Endometrial microvascular endothelial cells (primary cell): ENCODE results near the gene BTG3. TPM values are rescaled to one million over a fixed set of nuclear protein-coding genes. Genes with fewer than 3 reads are reported as not detected.

Source experiments
- in situ Hi-C: cut with HindIII; loops from 2 replicates; pipeline ENCODE4 v1.10.0; 2017; ENCODE audit warnings: low sequenced_read_pairs, low pct_unique_long_range_greater_than_20kb; ENCODE audit errors: inconsistent ontology term
- total RNA-seq: library from RNA; depleted of rRNA; stranded (reverse); fragments of >200 nt; gene quantifications from one replicate; pipeline ENCODE4 v1.2.3, GENCODE V29; 2015; ENCODE audit errors: inconsistent ontology term

BTG3 gene
- total RNA-seq, 1 donor from 2014 or later = 31.2 TPM

GRCh38 chr21:17598437-17598836, 14.3 kb downstream of the BTG3 start:
- in situ Hi-C loops = no loop called here

DNA sequence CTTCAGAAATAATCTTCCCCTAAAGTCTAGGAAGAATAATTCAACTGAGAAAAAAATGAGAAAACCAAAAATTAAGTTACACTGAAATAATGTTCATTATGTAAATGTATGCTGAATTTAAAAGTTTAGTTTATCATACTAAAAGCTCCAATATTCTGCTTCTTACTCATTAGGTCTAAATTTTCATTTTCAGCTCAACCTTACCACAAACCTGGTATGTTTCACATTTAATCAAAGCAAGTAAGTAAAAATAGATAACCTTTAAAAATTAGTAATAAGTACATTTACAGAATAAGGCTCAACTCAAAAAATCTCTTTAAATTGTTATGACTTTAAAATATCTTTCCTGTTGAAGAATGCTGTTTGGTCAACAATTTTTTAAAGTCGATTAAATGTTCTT, 15.0 kb downstream of the BTG3 start:
- in situ Hi-C loops = no loop called here

DNA sequence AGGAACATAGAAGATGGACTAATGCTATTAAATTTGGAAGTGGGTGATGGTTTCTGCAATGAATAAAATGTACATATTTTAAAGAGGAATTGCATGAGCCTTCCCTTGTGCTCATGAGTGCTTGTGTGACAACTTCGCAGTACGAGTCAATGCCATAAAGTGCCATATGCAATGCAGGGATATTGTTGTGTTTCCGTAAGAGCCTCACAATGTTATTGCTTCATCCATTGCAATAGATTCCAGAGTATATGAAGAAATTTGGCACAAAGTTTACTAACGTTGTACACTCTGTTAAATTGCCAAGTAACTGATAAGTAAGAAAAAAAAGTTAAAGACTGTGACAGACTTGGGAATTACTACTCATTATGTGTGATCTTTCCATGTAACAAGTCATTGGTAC, 22.3 kb downstream of the BTG3 start:
- in situ Hi-C loops = no loop called here

- in situ Hi-C loops = no loop called here
These were observed 26.7 kb downstream of the BTG3 start for GRCh38 chr21:17585875-17586450.

GRCh38 chr21:17583898-17584297, 28.8 kb downstream of the BTG3 start:
- in situ Hi-C loops = no loop called here

DNA sequence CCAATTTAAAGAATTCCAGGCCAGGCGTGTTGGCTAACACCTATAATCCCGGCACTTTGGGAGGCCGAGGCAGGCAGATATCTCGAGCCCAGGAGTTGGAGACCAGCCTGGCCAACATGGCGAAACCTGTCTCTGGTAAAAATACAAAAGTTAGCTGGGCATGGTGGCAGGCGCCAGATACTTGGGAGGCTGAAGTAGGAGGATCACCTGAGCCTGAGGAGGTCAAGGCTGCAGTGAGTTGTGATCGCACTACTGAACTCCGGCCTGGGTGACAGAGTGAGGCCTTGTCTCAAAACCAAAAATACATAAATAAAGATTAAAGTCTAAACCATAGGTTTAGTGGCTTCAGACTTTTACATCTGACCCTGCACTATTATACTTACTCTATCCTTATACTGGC, 32.4 kb downstream of the BTG3 start:
- in situ Hi-C loops = no loop called here

DNA sequence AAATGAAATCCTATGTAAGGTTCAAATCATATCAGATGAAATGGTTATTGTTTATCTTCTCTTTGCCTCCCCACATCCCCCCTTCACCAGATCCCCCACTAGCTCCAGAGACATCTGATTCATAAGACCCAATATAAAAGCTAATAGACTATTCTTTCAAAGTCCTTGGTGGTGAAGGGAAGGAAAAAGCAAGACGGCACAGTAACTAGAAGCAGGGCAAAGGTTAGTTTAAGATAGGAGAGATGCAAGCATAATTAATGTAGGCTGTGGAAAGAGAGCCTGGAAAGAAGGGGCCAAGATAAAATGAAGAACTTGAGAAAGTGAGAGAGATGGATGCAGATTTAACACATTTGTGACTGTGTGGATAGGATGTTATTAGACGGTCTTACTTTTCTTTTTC, 33.8 kb downstream of the BTG3 start:
- in situ Hi-C loops = no loop called here

GRCh38 chr21:17578162-17578561, 34.5 kb downstream of the BTG3 start:
- in situ Hi-C loops = no loop called here

GRCh38 chr21:17577701-17578100, 35.0 kb downstream of the BTG3 start:
- in situ Hi-C loops = no loop called here

DNA sequence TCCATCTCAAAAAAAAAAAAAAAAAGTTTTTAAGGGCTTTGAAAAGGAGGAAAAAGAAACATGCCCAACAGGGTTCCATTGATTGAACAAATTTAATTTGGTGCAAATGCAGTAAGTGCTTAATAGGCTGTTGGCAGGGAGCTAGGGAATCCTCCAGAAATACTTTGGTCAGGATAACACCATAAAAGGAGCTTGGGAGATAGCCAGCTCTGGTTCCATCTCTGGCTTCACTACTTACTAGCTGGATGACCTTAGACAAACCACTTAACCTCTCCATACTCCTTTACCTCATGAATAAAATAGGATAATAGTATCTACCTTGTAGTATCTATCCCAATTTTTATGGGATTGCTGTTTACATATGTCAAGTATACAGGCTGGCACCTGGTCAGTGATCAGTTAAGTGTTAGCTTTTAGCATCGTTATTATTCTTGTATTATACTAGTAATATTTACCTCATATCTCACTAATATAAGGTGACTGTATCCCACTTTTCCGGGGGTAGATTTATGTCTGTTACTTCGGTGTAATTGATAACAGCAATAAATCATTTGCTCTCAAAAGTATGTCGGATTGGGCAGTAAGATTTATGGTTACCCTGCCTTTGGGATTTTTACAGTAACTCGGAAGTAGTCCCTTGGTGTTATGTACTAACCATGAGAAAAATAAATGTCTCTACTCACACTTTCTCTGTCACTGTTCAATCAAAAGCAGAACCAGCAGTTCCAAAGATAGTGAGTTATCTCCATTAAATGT, 36.4 kb downstream of the BTG3 start:
- in situ Hi-C loops = no loop called here

DNA sequence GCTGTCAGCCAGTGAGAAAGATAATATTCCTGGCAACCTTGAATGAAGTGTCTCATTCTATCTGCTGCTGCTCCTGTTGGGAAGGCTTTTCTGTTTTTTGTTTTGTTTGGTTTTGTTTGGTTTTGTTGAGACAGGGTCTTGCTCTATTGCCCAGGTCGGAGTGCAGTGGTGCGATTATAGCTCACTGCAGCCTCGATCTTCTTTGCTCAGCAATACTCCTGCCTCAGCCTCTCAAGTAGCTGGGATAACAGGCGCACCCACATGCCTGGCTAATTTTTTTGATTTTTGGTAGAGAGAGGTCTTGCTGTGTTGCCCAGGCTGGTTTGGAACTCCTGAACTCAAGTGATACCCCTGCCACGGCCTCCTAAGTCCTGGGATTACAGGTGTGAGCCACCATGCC, 37.6 kb downstream of the BTG3 start:
- in situ Hi-C loops = no loop called here

- in situ Hi-C loops = loop anchor here (25.0 kb wide), 1 partner anchor 185 kb away; no protein-coding TSS in a partner anchor
These were observed 40.3 kb downstream of the BTG3 start for GRCh38 chr21:17572431-17572830.

- in situ Hi-C loops = loop anchor here (25.0 kb wide), 1 partner anchor 183 kb away; no protein-coding TSS in a partner anchor
These were observed 41.9 kb downstream of the BTG3 start for GRCh38 chr21:17570786-17571185.

GRCh38 chr21:17560377-17561025, 52.2 kb downstream of the BTG3 start:
- in situ Hi-C loops = loop anchor here (25.0 kb wide), 1 partner anchor 173 kb away; no protein-coding TSS in a partner anchor

DNA sequence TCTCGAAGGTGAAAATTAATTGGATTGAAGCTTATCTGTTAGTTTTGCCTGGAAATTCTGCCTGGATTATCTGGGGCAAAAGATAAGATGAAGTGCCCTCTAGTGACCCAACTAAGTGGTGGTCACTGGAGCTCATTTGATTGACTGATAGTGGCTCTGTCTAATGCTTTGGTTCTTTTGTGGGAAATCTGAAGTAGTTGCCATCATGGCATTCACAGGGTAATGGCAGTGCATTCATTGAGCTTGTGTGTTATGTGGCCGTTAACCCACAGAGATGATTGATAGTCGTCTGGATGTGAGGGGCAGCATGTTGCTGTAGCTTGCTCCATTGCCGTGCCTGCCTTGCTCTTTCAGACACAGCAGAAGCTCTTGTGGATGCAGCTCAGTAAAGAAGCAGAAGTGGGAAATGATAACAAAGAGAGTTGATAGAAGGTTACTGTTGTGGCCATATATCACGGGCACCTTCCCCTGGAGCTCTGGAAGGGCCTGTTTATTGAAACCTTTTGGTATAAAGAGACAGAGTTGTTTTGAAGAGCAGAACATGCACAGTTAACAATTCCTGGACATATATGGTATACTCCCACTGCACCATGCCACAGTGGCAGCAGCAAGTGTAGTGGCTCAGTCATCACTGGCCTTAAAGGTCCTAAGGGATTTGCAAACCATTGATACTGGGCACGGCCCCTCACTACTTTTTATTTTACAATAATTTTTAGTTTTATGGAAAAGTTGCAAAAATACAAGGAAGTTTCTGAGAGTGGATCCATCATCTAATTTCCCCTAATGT, 57.8 kb downstream of the BTG3 start:
- in situ Hi-C loops = loop anchor here (25.0 kb wide), 1 partner anchor 168 kb away; no protein-coding TSS in a partner anchor

GRCh38 chr21:17554120-17554519, 58.6 kb downstream of the BTG3 start:
- in situ Hi-C loops = loop anchor here (25.0 kb wide), 1 partner anchor 167 kb away; no protein-coding TSS in a partner anchor

- in situ Hi-C loops = loop anchor here (25.0 kb wide), 1 partner anchor 165 kb away; no protein-coding TSS in a partner anchor
These were observed 60.3 kb downstream of the BTG3 start for GRCh38 chr21:17552410-17552809.

DNA sequence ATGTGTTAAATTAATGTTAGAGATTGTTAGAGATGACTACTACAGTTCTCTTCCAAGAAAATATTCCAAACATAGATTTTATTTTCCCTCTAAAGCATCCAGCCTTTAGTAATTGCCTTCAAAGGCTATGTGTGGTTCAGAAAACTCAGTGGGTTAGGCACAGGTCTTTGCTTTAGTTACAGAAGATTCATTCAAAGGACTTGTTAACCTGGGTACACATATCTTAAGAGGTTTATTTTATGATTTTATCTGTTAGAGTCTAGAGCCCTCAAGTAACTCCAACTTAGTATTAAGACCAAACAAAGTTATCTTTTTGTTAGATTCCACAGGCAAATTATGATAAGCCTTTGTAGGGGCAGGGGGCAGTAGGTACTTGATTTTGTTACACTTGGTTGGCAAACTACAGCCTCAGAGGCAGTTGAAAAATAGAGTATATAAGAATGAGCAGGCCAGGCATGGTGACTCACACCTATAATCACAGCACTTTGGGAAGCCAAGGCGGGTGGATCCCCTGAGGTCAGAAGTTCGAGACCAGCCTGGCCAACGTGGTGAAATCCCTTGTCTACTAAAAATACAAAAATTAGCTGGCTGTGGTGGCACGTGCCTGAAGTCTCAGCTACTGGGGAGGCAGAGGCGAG, 61.9 kb downstream of the BTG3 start:
- in situ Hi-C loops = loop anchor here (25.0 kb wide), 1 partner anchor 163 kb away; no protein-coding TSS in a partner anchor

DNA sequence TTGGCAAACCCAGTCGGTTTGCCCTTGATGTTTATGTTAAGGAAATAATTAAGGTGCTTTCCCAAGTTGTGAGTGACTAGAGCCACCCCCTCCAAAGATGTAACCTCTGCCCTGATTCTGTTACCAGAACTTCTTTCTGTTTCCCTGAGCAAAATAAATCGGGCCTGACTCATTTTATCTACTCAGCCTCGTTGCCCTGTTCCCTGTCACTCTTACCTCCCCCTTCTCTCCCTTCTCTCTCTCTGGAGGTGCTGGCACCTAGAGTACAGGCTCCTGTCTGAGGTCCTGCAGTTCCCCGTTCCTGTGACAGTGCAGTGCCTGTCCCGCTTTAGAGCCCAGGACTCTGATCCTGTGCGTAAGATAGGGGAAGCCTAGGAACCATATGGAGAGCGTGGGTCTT, 64.4 kb downstream of the BTG3 start:
- in situ Hi-C loops = no loop called here
